K562 (cell line): ENCODE results near the gene ZMYND8. TPM values are rescaled to one million over a fixed set of nuclear protein-coding genes. Genes with fewer than 3 reads are reported as not detected.

Source experiments
- ATAC-seq: fragments of 200-7000 bp; cut with Tn5 transposase; 3 replicates; pipeline ENCODE4 v1.9.1; 2020; ENCODE audit warnings: moderate library complexity
- BruUV-seq: library from RNA; stranded (reverse); fragments of 400-500 nt; replicated peaks from 2 replicates; lab custom pipeline; 2021; lab: Mats Ljungman, UMichigan
- CTCF ChIA-PET: fragments of 300-600 bp; formaldehyde crosslinking; extraction: SDS; loops from one replicate; lab custom pipeline; 2021; ENCODE audit warnings: low intra/inter-chr PET ratio; lab: Yijun Ruan, JAX
- POLR2A ChIA-PET: fragments of 300-600, 350-650 bp; sonication (Branson Sonifier 250); formaldehyde crosslinking; extraction: SDS; loops from one replicate; lab custom pipeline; 2021; ENCODE audit warnings: antibody characterized with exemption, inconsistent platforms; lab: Yijun Ruan, JAX
- DNase-seq, 4 experiments: peaks; one replicate each; pipeline versions ENCODE4 v3.0.0 to v3.0.0-alpha.2; 2011 to 2018; ENCODE audit warnings: low spot score in 3 of 4, mixed read lengths in 3 of 4; ENCODE audit errors: extremely low read depth in 1 of 4
- FAIRE-seq: peaks from 2 replicates; lab custom pipeline; 2011; peaks lifted over from hg19 to GRCh38; lab: Jason Lieb, UNC
- H2AFZ ChIP-seq: 2 replicates; pipeline ENCODE4 v1.6.0; 2011; ENCODE audit warnings: low read depth, low read length, control low read depth, inconsistent platforms
- H3K27ac ChIP-seq: fragments of 200-600 bp; 3 replicates; pipeline ENCODE4 v1.8.0; 2011; ENCODE audit warnings: low read depth, mild to moderate bottlenecking, control low read depth, inconsistent platforms, low read length, moderate library complexity, mixed read lengths; ENCODE audit errors: extremely low read depth
- H3K27me3 ChIP-seq, 2 experiments: fragments of 300-600 bp in 1 of 2; 2 replicates in 1 of 2; 3 replicates in 1 of 2; pipeline versions ENCODE4 v1.6.0 to v1.8.0; 2011; ENCODE audit warnings: inconsistent platforms in 2 of 2, low read length in 2 of 2, mild to moderate bottlenecking in 1 of 2, mixed read lengths in 1 of 2, moderate library complexity in 1 of 2; ENCODE audit not compliant: control insufficient read depth in 2 of 2, insufficient read depth in 2 of 2
- H3K36me3 ChIP-seq: fragments of 300-600 bp; 3 replicates; pipeline ENCODE4 v1.8.0; 2011; ENCODE audit warnings: mild to moderate bottlenecking, low read length, inconsistent platforms; ENCODE audit not compliant: control insufficient read depth, insufficient read depth
- H3K4me1 ChIP-seq, 2 experiments: fragments of 200-600 bp in 1 of 2; replicated peaks in 1 of 2; 2 replicates in 1 of 2; 3 replicates in 1 of 2; pipeline versions ENCODE4 v1.5.1 to v1.8.0; 2011; ENCODE audit warnings: inconsistent platforms in 2 of 2, low read length in 2 of 2, mild to moderate bottlenecking in 1 of 2, mixed read lengths in 1 of 2, moderate library complexity in 1 of 2; ENCODE audit not compliant: control insufficient read depth in 2 of 2, insufficient read depth in 2 of 2
- H3K4me2 ChIP-seq: 2 replicates; pipeline ENCODE4 v1.6.1; 2011; ENCODE audit warnings: low read length, control low read depth, inconsistent platforms, mixed read lengths; ENCODE audit not compliant: insufficient read depth
- H3K4me3 ChIP-seq: fragments of 200-600 bp; sonication (generic), shearing (Covaris generic); 2 replicates; pipeline ENCODE4 v1.5.1; 2016; ENCODE audit warnings: control low read depth, inconsistent platforms
- H3K79me2 ChIP-seq: fragments of 200-600 bp; 3 replicates; pipeline ENCODE4 v1.8.0; 2011; ENCODE audit warnings: low read length, inconsistent platforms; ENCODE audit not compliant: control insufficient read depth, insufficient read depth
- H3K9ac ChIP-seq, 2 experiments: 2 replicates each; pipeline versions ENCODE4 v1.6.0 to v1.6.1; 2011; ENCODE audit warnings: low read depth in 2 of 2, low read length in 2 of 2, control low read depth in 1 of 2, inconsistent platforms in 1 of 2, mild to moderate bottlenecking in 1 of 2, mixed read lengths in 1 of 2; ENCODE audit not compliant: insufficient read depth in 1 of 2
- H3K9me1 ChIP-seq: one replicate; pipeline ENCODE4 v1.6.0; 2011; ENCODE audit warnings: inconsistent platforms, mild to moderate bottlenecking, low read length, moderate library complexity; ENCODE audit not compliant: control insufficient read depth, insufficient read depth
- H3K9me3 ChIP-seq: replicated peaks from 2 replicates; pipeline ENCODE4 v1.5.1; 2011; ENCODE audit warnings: low read depth, low read length, inconsistent platforms; ENCODE audit not compliant: control insufficient read depth, insufficient read depth
- H4K20me1 ChIP-seq: replicated peaks from 2 replicates; pipeline ENCODE4 v1.6.1; 2011; ENCODE audit warnings: low read length, inconsistent platforms, mixed read lengths; ENCODE audit not compliant: control insufficient read depth, insufficient read depth
- CCNT2 ChIP-seq: IDR thresholded peaks from 2 replicates; pipeline ENCODE4 v1.6.1; 2011; ENCODE audit warnings: borderline replicate concordance, low read depth, mild to moderate bottlenecking, moderate library complexity, mixed read lengths, low read length; ENCODE audit not compliant: insufficient read length; ENCODE audit errors: extremely low read depth
- DMBX1 ChIP-seq: fragments of 250-450 bp; sonication (Bioruptor Pico); IDR thresholded peaks from 2 replicates; pipeline ENCODE4 v1.8.0; 2022; ENCODE audit warnings: inconsistent platforms, mild to moderate bottlenecking, moderate library complexity, borderline replicate concordance
- GTF2F1 ChIP-seq: IDR thresholded peaks from 2 replicates; pipeline ENCODE4 v1.6.1; 2011; ENCODE audit warnings: low read depth, low read length, improper control_type of control experiment
- KAT7 ChIP-seq: sonication (generic); formaldehyde crosslinking; IDR thresholded peaks from 2 replicates; pipeline ENCODE4 v1.8.0; 2022; ENCODE audit warnings: missing genetic modification reagents, mild to moderate bottlenecking, borderline replicate concordance
- LEF1 ChIP-seq: fragments of 450-650 bp; IDR thresholded peaks from 2 replicates; pipeline ENCODE4 v1.6.1; 2016; ENCODE audit warnings: mild to moderate bottlenecking
- MAZ ChIP-seq, 2 experiments: fragments of 450-650 bp in 1 of 2; sonication (generic) in 1 of 2; formaldehyde crosslinking; IDR thresholded peaks in 1 of 2; conservative IDR thresholded peaks in 1 of 2; 2 replicates each; pipeline versions ENCODE4 v1.4.0 to v1.5.0; 2020; ENCODE audit warnings: mild to moderate bottlenecking in 1 of 2, missing genetic modification reagents in 1 of 2
- POLR2AphosphoS5 ChIP-seq: IDR thresholded peaks from 2 replicates; pipeline ENCODE4 v1.6.1; 2011; ENCODE audit warnings: mild to moderate bottlenecking, low read depth, low read length, moderate library complexity; ENCODE audit not compliant: control insufficient read depth, insufficient read depth
- RBFOX2 ChIP-seq: fragments of 200-400 bp; formaldehyde crosslinking; IDR thresholded peaks from 2 replicates; pipeline ENCODE4 v1.6.1; 2017; ENCODE audit warnings: low read depth, mild to moderate bottlenecking, low read length, moderate library complexity
- ZNF184 ChIP-seq: sonication (generic); formaldehyde crosslinking; IDR thresholded peaks from 2 replicates; pipeline ENCODE4 v1.5.0; 2020; ENCODE audit warnings: missing genetic modification reagents
- WGBS: fragments of 100-300 bp; shearing (Covaris generic); methylation state at CpG from one replicate; pipeline ENCODE4 v1.1.6; 2016; ENCODE audit warnings: low coverage, mixed read lengths; ENCODE audit not compliant: insufficient coverage; ENCODE audit errors: missing lambda C conversion rate; 5-methylcytosine and 5-hydroxymethylcytosine counted together
- in situ Hi-C: fragments of 300-500 bp; cut with MboI; formaldehyde crosslinking; loops from 4 replicates; pipeline ENCODE4 v1.15.0; 2018; ENCODE audit warnings: inconsistent platforms, mixed read lengths
- intact Hi-C: fragments of 100-400 bp; cut with micrococcal nuclease; formaldehyde crosslinking; loops from 2 replicates; pipeline ENCODE4 v1.14.2; 2022
- polyA plus RNA-seq, 8 experiments: library from polyadenylated mRNA; depleted of rRNA in 4 of 8; stranded (reverse) in 5 of 8; unstranded in 3 of 8; fragments of >200 nt; fragmentation: Nextera tagmentation in 2 of 8; fragmentation: Illumina TruSeq in 1 of 8; extraction: Ambion mirVana in 2 of 8; extraction: Trizol in 1 of 8; gene quantifications; 2 replicates each; pipeline versions ENCODE4 v1.2.1 to v1.2.3, GENCODE V29; 2011 to 2014; ENCODE audit warnings: inconsistent platforms in 1 of 8, missing spikeins in 1 of 8
- total RNA-seq, 7 experiments: library from RNA; depleted of rRNA in 6 of 7; stranded (reverse); fragments of >200 nt in 6 of 7; fragmentation: Illumina TruSeq in 2 of 7; extraction: Trizol in 2 of 7; gene quantifications; 2 replicates each; pipeline versions ENCODE4 v1.2.1 to v1.2.3, GENCODE V29; 2011 to 2021; ENCODE audit warnings: low replicate concordance in 1 of 7
- TF ChIP-seq, protein P1 (sequence below), 2 experiments: fragments of 450-650 bp; IDR thresholded peaks; 2 replicates each; pipeline ENCODE4 v1.6.1; 2016
- TF ChIP-seq, protein P2 (sequence below), 3 experiments: fragments of 200-800 bp in 1 of 3; fragments of 250-450 bp in 1 of 3; fragments of 450-650 bp in 1 of 3; sonication (Bioruptor Pico) in 1 of 3; sonication (Bioruptor generic) in 1 of 3; formaldehyde crosslinking in 1 of 3; IDR thresholded peaks; 2 replicates each; pipeline versions ENCODE4 v1.6.1 to v1.8.0; 2016 to 2022; ENCODE audit warnings: mild to moderate bottlenecking in 2 of 3, missing genetic modification characterization in 2 of 3, missing compliant biosample characterization in 1 of 3, moderate library complexity in 1 of 3

Gene ZMYND8
- total and polyA plus RNA-seq, 9 of the 15 experiments (the other 6 are each of a cell fraction or from before 2014, with no cell fraction given): 31.8 to 148 (median 71.9) TPM

- WGBS: 0% methylated on average over 2 of the region's 2 CpGs
- Histone ChIP-seq H2AFZ (no peak overlapping the region), H3K4me2 (peak overlapping the region; percentile 87), H3K36me3 (peaks cover 48% of the 10 kb centered on the region), H4K20me1 (no peaks in the 10 kb centered on the region), H3K79me2 (peaks cover 96% of the 10 kb centered on the region), H3K9me3 (no peaks in the 10 kb centered on the region), H3K4me3 (peak overlapping the region; percentile 65), H3K27me3 (no peaks in the 10 kb centered on the region), H3K27ac (peak overlapping the region; percentile 97), H3K4me1 (peaks cover 36 to 40% of the 10 kb centered on the region in 2 experiments), H3K9ac (peak overlapping the region; percentile 87 to 92), H3K9me1 (no peaks in the 10 kb centered on the region)
- ATAC-seq (peak; percentile 7), FAIRE-seq (no peak), DNase-seq (no peak)
- POLR2A ChIA-PET: interaction anchor here (0.6 to 4.3 kb wide), 18 partner anchors 9 to 1451 kb away, joined by 3 to 56 read pairs (median 4); partner anchors contain the start of gene NCOA3
- intact Hi-C loops (loop anchor here (5.0 kb wide), 1 partner anchor 38 kb away; no protein-coding TSS in a partner anchor), in situ Hi-C loops (no loop called here)
- CTCF ChIA-PET: no interaction called here
- no TSS peak for BruUV-seq
- TF ChIP-seq RBFOX2: peak; percentile 47
- peak; percentile 61; the same call in 1 of the 2 replicates for TF ChIP-seq DMBX1 (CRISPR knock-in tag)
- 0 out of 2 replicates have a peak, but pooled peaks have one; percentile 25 for TF ChIP-seq POLR2AphosphoS5
- TF ChIP-seq, protein P1, sequence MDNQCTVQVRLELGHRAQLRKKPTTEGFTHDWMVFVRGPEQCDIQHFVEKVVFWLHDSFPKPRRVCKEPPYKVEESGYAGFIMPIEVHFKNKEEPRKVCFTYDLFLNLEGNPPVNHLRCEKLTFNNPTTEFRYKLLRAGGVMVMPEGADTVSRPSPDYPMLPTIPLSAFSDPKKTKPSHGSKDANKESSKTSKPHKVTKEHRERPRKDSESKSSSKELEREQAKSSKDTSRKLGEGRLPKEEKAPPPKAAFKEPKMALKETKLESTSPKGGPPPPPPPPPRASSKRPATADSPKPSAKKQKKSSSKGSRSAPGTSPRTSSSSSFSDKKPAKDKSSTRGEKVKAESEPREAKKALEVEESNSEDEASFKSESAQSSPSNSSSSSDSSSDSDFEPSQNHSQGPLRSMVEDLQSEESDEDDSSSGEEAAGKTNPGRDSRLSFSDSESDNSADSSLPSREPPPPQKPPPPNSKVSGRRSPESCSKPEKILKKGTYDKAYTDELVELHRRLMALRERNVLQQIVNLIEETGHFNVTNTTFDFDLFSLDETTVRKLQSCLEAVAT (IDR thresholded peaks at IDR 0.05): peak in 1 of 2 experiments; percentile 37
- TF ChIP-seq, protein P2, sequence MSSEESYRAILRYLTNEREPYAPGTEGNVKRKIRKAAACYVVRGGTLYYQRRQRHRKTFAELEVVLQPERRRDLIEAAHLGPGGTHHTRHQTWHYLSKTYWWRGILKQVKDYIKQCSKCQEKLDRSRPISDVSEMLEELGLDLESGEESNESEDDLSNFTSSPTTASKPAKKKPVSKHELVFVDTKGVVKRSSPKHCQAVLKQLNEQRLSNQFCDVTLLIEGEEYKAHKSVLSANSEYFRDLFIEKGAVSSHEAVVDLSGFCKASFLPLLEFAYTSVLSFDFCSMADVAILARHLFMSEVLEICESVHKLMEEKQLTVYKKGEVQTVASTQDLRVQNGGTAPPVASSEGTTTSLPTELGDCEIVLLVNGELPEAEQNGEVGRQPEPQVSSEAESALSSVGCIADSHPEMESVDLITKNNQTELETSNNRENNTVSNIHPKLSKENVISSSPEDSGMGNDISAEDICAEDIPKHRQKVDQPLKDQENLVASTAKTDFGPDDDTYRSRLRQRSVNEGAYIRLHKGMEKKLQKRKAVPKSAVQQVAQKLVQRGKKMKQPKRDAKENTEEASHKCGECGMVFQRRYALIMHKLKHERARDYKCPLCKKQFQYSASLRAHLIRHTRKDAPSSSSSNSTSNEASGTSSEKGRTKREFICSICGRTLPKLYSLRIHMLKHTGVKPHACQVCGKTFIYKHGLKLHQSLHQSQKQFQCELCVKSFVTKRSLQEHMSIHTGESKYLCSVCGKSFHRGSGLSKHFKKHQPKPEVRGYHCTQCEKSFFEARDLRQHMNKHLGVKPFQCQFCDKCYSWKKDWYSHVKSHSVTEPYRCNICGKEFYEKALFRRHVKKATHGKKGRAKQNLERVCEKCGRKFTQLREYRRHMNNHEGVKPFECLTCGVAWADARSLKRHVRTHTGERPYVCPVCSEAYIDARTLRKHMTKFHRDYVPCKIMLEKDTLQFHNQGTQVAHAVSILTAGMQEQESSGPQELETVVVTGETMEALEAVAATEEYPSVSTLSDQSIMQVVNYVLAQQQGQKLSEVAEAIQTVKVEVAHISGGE (CRISPR knock-in tag; IDR thresholded peaks at IDR 0.05): peak in 1 of 3 experiments; percentile 78; a peak in 2 of 6 replicates
- 0 out of 2 replicates have a peak, but pooled peaks have one; percentile 1 for TF ChIP-seq LEF1
- TF ChIP-seq ZNF184 (CRISPR knock-in tag): no peak
- TF ChIP-seq KAT7 (CRISPR knock-in tag): peak; percentile 64; the same call in 1 of the 2 replicates
- 0 out of 4 replicates have a peak, but pooled peaks of 1 of the 2 experiments have one; percentile 2 for TF ChIP-seq MAZ (CRISPR knock-in tag; conservative IDR thresholded peaks at IDR 0.05 in 1 of 2, IDR thresholded peaks at IDR 0.05 in 1 of 2)
- TF ChIP-seq CCNT2: peak; percentile 1
- TF ChIP-seq GTF2F1: no peak
Observed at GRCh38 chr20:47355489-47356219, 845 bp downstream of the ZMYND8 start.
